Neuronal stem cell (in vitro differentiated cells): ENCODE data around the gene STPG3.

Experiments
- DNase-seq: peaks from one replicate; pipeline ENCODE4 v3.0.0-alpha.2; 2013; ENCODE audit warnings: low spot score
- H2AFZ ChIP-seq: one replicate; pipeline ENCODE4 v1.6.1; 2013; ENCODE audit warnings: mild to moderate bottlenecking, low read length, inconsistent platforms
- H2AK5ac ChIP-seq: 2 replicates; pipeline ENCODE4 v1.6.1; 2013; ENCODE audit warnings: low read depth, mild to moderate bottlenecking, inconsistent platforms, low read length, moderate library complexity, mixed read lengths
- H2BK120ac ChIP-seq: 2 replicates; pipeline ENCODE4 v1.6.1; 2013; ENCODE audit warnings: low read depth, mild to moderate bottlenecking, inconsistent platforms, low read length, moderate library complexity, mixed read lengths
- H2BK12ac ChIP-seq: one replicate; pipeline ENCODE4 v1.6.1; 2013; ENCODE audit warnings: low read length, inconsistent platforms
- H2BK15ac ChIP-seq: 2 replicates; pipeline ENCODE4 v1.6.1; 2013; ENCODE audit warnings: mild to moderate bottlenecking, low read length, inconsistent platforms, mixed read lengths
- H2BK5ac ChIP-seq: one replicate; pipeline ENCODE4 v1.6.1; 2013; ENCODE audit warnings: inconsistent platforms, mild to moderate bottlenecking, low read length, moderate library complexity
- H3K14ac ChIP-seq: one replicate; pipeline ENCODE4 v1.6.1; 2013; ENCODE audit warnings: low read length, inconsistent platforms
- H3K18ac ChIP-seq: 2 replicates; pipeline ENCODE4 v1.6.1; 2013; ENCODE audit warnings: low read length, inconsistent platforms
- H3K23ac ChIP-seq: 2 replicates; pipeline ENCODE4 v1.6.1; 2013; ENCODE audit warnings: low read depth, mild to moderate bottlenecking, mixed read lengths, low read length, inconsistent platforms; ENCODE audit not compliant: poor library complexity
- H3K27ac ChIP-seq: replicated peaks from 3 replicates; pipeline ENCODE4 v1.5.1; 2013; ENCODE audit warnings: low read length, inconsistent platforms
- H3K27me3 ChIP-seq, 3 experiments: 2 replicates each; pipeline ENCODE4 v1.6.1; 2013; ENCODE audit warnings: low read length in 3 of 3, mild to moderate bottlenecking in 2 of 3, inconsistent platforms in 1 of 3, low read depth in 1 of 3, mixed read lengths in 1 of 3, moderate library complexity in 1 of 3; ENCODE audit not compliant: control insufficient read depth in 3 of 3, insufficient read depth in 3 of 3
- H3K36me3 ChIP-seq, 2 donors: replicated peaks in 1 of 2; 2 replicates each; pipeline ENCODE4 v1.6.1; 2013; ENCODE audit warnings: low read length in 2 of 2; ENCODE audit not compliant: control insufficient read depth in 2 of 2, insufficient read depth in 2 of 2
- H3K4ac ChIP-seq: 2 replicates; pipeline ENCODE4 v1.6.1; 2013; ENCODE audit warnings: inconsistent platforms, mild to moderate bottlenecking, low read length, moderate library complexity
- H3K4me1 ChIP-seq, 2 donors: 1 replicate in 1 of 2; 2 replicates in 1 of 2; pipeline ENCODE4 v1.6.1; 2013; ENCODE audit warnings: low read length in 2 of 2, low read depth in 1 of 2; ENCODE audit not compliant: control insufficient read depth in 2 of 2, insufficient read depth in 1 of 2
- H3K4me2 ChIP-seq: one replicate; pipeline ENCODE4 v1.6.1; 2013; ENCODE audit warnings: mild to moderate bottlenecking, low read length, inconsistent platforms; ENCODE audit not compliant: insufficient read depth, poor library complexity, severe bottlenecking
- H3K4me3 ChIP-seq, 2 donors: 2 replicates each; pipeline ENCODE4 v1.5.1; 2013; ENCODE audit warnings: low read length in 2 of 2, mild to moderate bottlenecking in 2 of 2, inconsistent platforms in 1 of 2, moderate library complexity in 1 of 2
- H3K79me1 ChIP-seq: one replicate; pipeline ENCODE4 v1.6.1; 2013; ENCODE audit warnings: low read depth, mild to moderate bottlenecking, inconsistent platforms, low read length, moderate library complexity
- H3K9ac ChIP-seq: one replicate; pipeline ENCODE4 v1.6.1; 2013; ENCODE audit warnings: mild to moderate bottlenecking, low read depth, low read length, inconsistent platforms; ENCODE audit not compliant: poor library complexity
- H3K9me3 ChIP-seq, 2 donors: replicated peaks in 1 of 2; 2 replicates each; pipeline versions ENCODE3 to v1.6.1; 2013; ENCODE audit warnings: low read length in 2 of 2, mild to moderate bottlenecking in 2 of 2, inconsistent platforms in 1 of 2, low read depth in 1 of 2, mixed read lengths in 1 of 2, moderate library complexity in 1 of 2; ENCODE audit not compliant: control insufficient read depth in 2 of 2, insufficient read depth in 1 of 2
- H4K8ac ChIP-seq: one replicate; pipeline ENCODE4 v1.6.1; 2013; ENCODE audit warnings: low read depth, mild to moderate bottlenecking, inconsistent platforms, low read length, moderate library complexity
- H4K91ac ChIP-seq: one replicate; pipeline ENCODE4 v1.6.1; 2013; ENCODE audit warnings: low read length, low read depth, mild to moderate bottlenecking, inconsistent platforms; ENCODE audit not compliant: poor library complexity
- WGBS, 2 donors: extraction: QIAGEN DNeasy Blood & Tissue Kit; methylation state at CpG; one replicate each; pipeline ENCODE4 v1.1.7; 2013; ENCODE audit warnings: missing lambda C conversion rate in 2 of 2, mixed read lengths in 1 of 2; ENCODE audit not compliant: insufficient read length in 2 of 2, insufficient replicate concordance in 1 of 2; ENCODE audit errors: extremely low coverage in 2 of 2; 5-methylcytosine and 5-hydroxymethylcytosine counted together

STPG3 gene

DNA sequence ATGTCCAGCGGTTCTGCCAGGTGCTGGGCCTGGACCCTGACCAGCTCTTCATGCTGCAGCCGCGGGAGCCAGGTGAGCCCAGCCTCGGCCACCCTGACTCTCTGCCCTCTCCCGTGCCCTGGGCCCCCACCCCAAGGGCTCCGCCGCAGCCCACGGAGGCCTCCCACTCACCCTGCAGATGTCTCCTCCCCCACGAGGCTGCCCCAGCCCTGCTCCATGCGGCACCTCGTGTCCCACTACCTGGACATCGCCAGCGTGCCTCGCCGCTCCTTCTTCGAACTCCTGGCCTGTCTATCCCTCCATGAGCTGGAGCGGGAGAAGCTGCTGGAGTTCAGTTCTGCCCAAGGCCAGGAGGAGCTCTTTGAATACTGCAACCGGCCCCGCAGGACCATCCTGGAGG is 36.5 kb upstream of the STPG3 start:
- H2AFZ ChIP-seq, result no peak overlapping the region
- H3K4me1 ChIP-seq, result peaks cover 2 to 8% of the 10 kb centered on the region in 2 donors
- no peak overlapping the region for H3K14ac ChIP-seq
- H3K4me3 ChIP-seq, result no peak overlapping the region
- H3K9ac ChIP-seq, result no peak overlapping the region
- H2BK120ac ChIP-seq, result no peak overlapping the region
- H3K36me3 ChIP-seq, result peaks cover 17 to 54% of the 10 kb centered on the region in 2 donors
- no peak overlapping the region for H3K4ac ChIP-seq
- H2BK15ac ChIP-seq, result no peak overlapping the region
- H2AK5ac ChIP-seq, result no peak overlapping the region
- H3K9me3 ChIP-seq, result no peaks in the 10 kb centered on the region
- no peak overlapping the region for H4K91ac ChIP-seq
- WGBS, 2 donors, result no CpG with 5 or more reads among the region's 19 CpGs
- no peak overlapping the region for H4K8ac ChIP-seq
- no peak overlapping the region for H3K23ac ChIP-seq
- DNase-seq, result no peak
- H3K27ac ChIP-seq, result no peak overlapping the region
- H2BK12ac ChIP-seq, result peak overlapping the region; percentile 22
- no peak overlapping the region for H3K4me2 ChIP-seq
- H3K18ac ChIP-seq, result no peak overlapping the region
- H2BK5ac ChIP-seq, result peak overlapping the region; percentile 53
- no peaks in the 10 kb centered on the region for H3K27me3 ChIP-seq
- H3K79me1 ChIP-seq, result peaks cover 11% of the 10 kb centered on the region

DNA sequence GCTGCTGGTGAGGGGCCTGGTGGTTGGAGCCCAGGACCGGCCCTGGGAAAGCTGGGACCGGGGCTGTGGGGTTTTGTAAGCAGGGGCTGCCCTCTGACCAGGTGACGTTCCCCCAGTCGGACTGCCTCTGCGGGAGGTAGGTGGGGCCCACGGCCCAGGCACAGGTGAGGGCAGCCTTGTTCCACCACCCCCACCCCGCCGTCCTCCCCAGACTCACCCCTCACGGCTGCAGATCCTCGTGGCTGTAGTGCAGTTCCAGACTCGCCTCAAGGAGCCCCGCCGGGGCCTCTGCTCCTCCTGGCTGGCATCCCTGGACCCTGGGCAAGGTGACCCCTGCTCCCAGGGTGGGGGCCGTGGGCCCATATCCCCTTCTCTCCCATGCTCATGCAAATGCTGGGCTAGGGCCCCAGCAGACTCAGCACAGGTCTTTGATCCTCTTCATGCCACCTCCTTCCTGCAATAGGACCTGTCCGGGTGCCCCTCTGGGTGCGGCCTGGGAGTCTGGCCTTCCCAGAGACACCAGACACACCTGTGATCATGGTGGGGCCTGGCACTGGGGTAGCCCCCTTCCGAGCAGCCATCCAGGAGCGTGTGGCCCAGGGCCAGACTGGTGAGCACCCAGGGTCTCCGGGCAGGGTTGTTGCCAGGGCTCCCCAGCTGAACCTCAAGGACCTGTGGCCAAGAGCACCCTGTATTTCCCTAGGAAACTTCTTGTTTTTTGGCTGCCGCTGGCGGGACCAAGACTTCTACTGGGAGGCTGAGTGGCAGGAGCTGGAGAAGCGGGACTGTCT is 35.7 kb upstream of the STPG3 start:
- Histone ChIP-seq H2BK120ac (no peak overlapping the region), H3K4ac (no peak overlapping the region), H2BK15ac (no peak overlapping the region), H4K8ac (no peak overlapping the region), H3K23ac (no peak overlapping the region), H3K27ac (no peak overlapping the region), H4K91ac (no peak overlapping the region), H3K36me3 (peaks cover 17 to 52% of the 10 kb centered on the region in 2 donors), H3K18ac (no peak overlapping the region), H2AFZ (no peak overlapping the region), H3K4me2 (no peak overlapping the region), H3K9me3 (no peaks in the 10 kb centered on the region), H3K14ac (no peak overlapping the region), H2AK5ac (no peak overlapping the region), H2BK5ac (no peak overlapping the region), H3K4me1 (peaks cover 2 to 8% of the 10 kb centered on the region in 2 donors), H3K27me3 (no peaks in the 10 kb centered on the region), H2BK12ac (no peak overlapping the region), H3K9ac (no peak overlapping the region), H3K4me3 (no peak overlapping the region), H3K79me1 (peaks cover 17% of the 10 kb centered on the region)
- no peak for DNase-seq
- WGBS, 2 donors, result no CpG with 5 or more reads among the region's 22 CpGs

DNA sequence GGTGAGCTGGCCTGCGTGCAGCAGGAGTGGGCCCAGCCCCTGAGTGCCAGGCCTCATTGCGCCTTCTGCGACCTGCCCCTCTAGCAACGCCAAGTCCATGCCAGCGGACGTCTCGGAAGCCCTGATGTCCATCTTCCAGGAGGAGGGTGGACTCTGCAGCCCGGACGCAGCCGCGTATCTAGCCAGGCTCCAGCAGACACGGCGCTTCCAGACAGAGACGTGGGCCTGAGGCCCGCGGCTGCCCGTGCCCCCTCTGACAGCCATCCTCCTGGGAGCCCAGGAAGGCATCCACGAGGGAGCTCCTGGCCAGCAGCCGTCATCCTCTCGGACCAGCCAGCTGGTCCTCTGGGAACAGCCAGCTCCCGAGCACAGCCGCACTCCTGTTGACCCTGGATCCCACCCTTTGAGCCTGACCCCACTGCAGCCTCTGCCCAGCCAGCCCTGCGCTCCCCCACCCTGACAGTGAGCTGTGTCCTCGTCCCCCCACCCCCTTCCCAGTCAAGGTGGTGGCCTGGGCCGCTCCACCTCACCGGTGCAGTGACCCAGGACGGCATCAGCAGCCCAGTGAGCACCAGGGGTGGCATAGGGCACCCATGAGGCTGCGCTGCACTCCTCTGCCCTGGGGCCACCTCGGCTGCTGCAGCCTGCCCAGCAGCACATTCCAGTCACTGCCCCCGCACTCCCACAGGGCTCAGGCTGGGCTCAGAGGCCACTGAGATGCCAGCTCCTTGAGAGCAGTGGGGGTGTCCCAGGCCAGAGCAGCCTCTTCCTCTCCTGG is 34.7 kb upstream of the STPG3 start:
- Histone ChIP-seq H3K9ac (no peak overlapping the region), H3K4me3 (no peak overlapping the region), H3K9me3 (no peaks in the 10 kb centered on the region), H3K14ac (no peak overlapping the region), H2BK120ac (no peak overlapping the region), H4K8ac (no peak overlapping the region), H2AK5ac (no peak overlapping the region), H3K4me1 (peaks cover 2 to 8% of the 10 kb centered on the region in 2 donors), H2AFZ (no peak overlapping the region), H2BK5ac (no peak overlapping the region), H3K4me2 (no peak overlapping the region), H3K18ac (no peak overlapping the region), H3K23ac (no peak overlapping the region), H4K91ac (no peak overlapping the region), H3K27ac (no peak overlapping the region), H3K27me3 (no peaks in the 10 kb centered on the region), H2BK15ac (no peak overlapping the region), H3K4ac (no peak overlapping the region), H2BK12ac (no peak overlapping the region), H3K79me1 (peaks cover 20% of the 10 kb centered on the region), H3K36me3 (peaks cover 17 to 46% of the 10 kb centered on the region in 2 donors)
- no peak for DNase-seq
- no CpG with 5 or more reads among the region's 30 CpGs for WGBS, 2 donors
